ENCODE data around the gene SLC45A3.
A peak's percentile ranks its signal among the peaks of the same experiment; 100 is the strongest.
"Not testable (repeated sequence)": the region's sequence is repeated elsewhere in the genome, so short reads cannot be mapped to it uniquely, and the experiment has no call there.

The SLC45A3 gene

GRCh38 chr1:205667909-205668643 is 12.2 kb downstream of the SLC45A3 start:
- DNase-seq, result no peak

- no peak for DNase-seq
Observed at GRCh38 chr1:205666372-205667166, 13.7 kb downstream of the SLC45A3 start.

- no peak for DNase-seq
Observed at GRCh38 chr1:205665201-205666045, 14.9 kb downstream of the SLC45A3 start.

GRCh38 chr1:205664399-205665017 is 15.8 kb downstream of the SLC45A3 start:
- DNase-seq, result no peak

- no peak for DNase-seq
Observed at GRCh38 chr1:205663286-205663936, 16.9 kb downstream of the SLC45A3 start.

GRCh38 chr1:205662791-205663190 is 17.5 kb downstream of the SLC45A3 start:
- no peak for DNase-seq

- no peak for DNase-seq
Observed at GRCh38 chr1:205662135-205662738, 18.1 kb downstream of the SLC45A3 start.

- no peak for DNase-seq
Observed at GRCh38 chr1:205661429-205662134, 18.7 kb downstream of the SLC45A3 start.

GRCh38 chr1:205660361-205660760 is 19.9 kb downstream of the SLC45A3 start:
- DNase-seq, result no peak

GRCh38 chr1:205658943-205659581 is 21.2 kb downstream of the SLC45A3 start:
- peak; percentile 73 for DNase-seq

- DNase-seq, result no peak
Observed at GRCh38 chr1:205656236-205656635, 24.1 kb downstream of the SLC45A3 start.

GRCh38 chr1:205652984-205653383 is 27.3 kb downstream of the SLC45A3 start:
- DNase-seq, result no peak

GRCh38 chr1:205650241-205650640 is 30.1 kb downstream of the SLC45A3 start:
- no peak for DNase-seq

GRCh38 chr1:205645519-205645918 is 34.8 kb downstream of the SLC45A3 start:
- no peak for DNase-seq

- no peak for DNase-seq
Observed at GRCh38 chr1:205642679-205643307, 37.5 kb downstream of the SLC45A3 start.

- DNase-seq, result no peak
Observed at GRCh38 chr1:205639567-205639966, 40.7 kb downstream of the SLC45A3 start.

- DNase-seq, result no peak
Observed at GRCh38 chr1:205637854-205638468, 42.3 kb downstream of the SLC45A3 start.

- no peak for DNase-seq
Observed at GRCh38 chr1:205636732-205637131, 43.6 kb downstream of the SLC45A3 start.

GRCh38 chr1:205636138-205636530 is 44.2 kb downstream of the SLC45A3 start:
- not testable (repeated sequence) for DNase-seq

Data from stimulated activated CD4-positive, alpha-beta T cell treated with anti-CD3 and anti-CD28 coated beads, Interleukin-1b, Interleukin-23, amount 100 ng/mL, for 48 hours (primary cell).